Endothelial cell of umbilical vein (primary cell): ENCODE results near the gene ATP11B. TPM values are rescaled to one million over a fixed set of nuclear protein-coding genes. Genes with fewer than 3 reads are reported as not detected.

Experiments
- BruUV-seq: library from RNA; stranded (reverse); fragments of 400-500 nt; replicated peaks from 2 replicates; lab custom pipeline; 2021; lab: Mats Ljungman, UMichigan
- CTCF ChIA-PET: fragments of 300-600, 350-600 bp; sonication (Branson Sonifier 250); formaldehyde crosslinking; loops from one replicate; lab custom pipeline; 2021; ENCODE audit warnings: antibody characterized with exemption, inconsistent platforms; lab: Charles Lee
- POLR2A ChIA-PET: fragments of 300-600, 350-600 bp; sonication (Branson Sonifier 250); formaldehyde crosslinking; loops from one replicate; lab custom pipeline; 2021; ENCODE audit warnings: antibody characterized with exemption, inconsistent platforms; lab: Charles Lee
- DNase-seq: peaks from one replicate; pipeline ENCODE4 v3.0.0-alpha.2; 2011; ENCODE audit warnings: low read depth, low spot score
- FAIRE-seq: peaks from 2 replicates; lab custom pipeline; 2011; peaks lifted over from hg19 to GRCh38; lab: Jason Lieb, UNC
- H2AFZ ChIP-seq: 2 replicates; pipeline ENCODE4 v1.6.0; 2012; ENCODE audit warnings: low read depth, low read length, control low read depth, inconsistent platforms
- H3K27ac ChIP-seq: 2 replicates; pipeline ENCODE4 v1.5.1; 2011; ENCODE audit warnings: low read depth, mild to moderate bottlenecking, control low read depth, low read length, moderate library complexity; ENCODE audit not compliant: insufficient read depth
- H3K27me3 ChIP-seq, 2 experiments: 2 replicates each; pipeline versions ENCODE4 v1.6.0 to v1.6.1; 2011; ENCODE audit warnings: low read length in 2 of 2, mixed read lengths in 1 of 2; ENCODE audit not compliant: control insufficient read depth in 2 of 2, insufficient read depth in 2 of 2
- H3K36me3 ChIP-seq, 2 experiments: 2 replicates in 1 of 2; 3 replicates in 1 of 2; pipeline ENCODE4 v1.5.1; 2011; ENCODE audit warnings: low read length in 2 of 2, mild to moderate bottlenecking in 1 of 2, moderate library complexity in 1 of 2; ENCODE audit not compliant: control insufficient read depth in 2 of 2, insufficient read depth in 2 of 2; ENCODE audit errors: extremely low read depth in 1 of 2
- H3K4me1 ChIP-seq: 3 replicates; pipeline ENCODE4 v1.5.1; 2011; ENCODE audit warnings: mild to moderate bottlenecking, low read length; ENCODE audit not compliant: control insufficient read depth, insufficient read depth; ENCODE audit errors: extremely low read depth
- H3K4me2 ChIP-seq: 2 replicates; pipeline ENCODE4 v1.6.1; 2011; ENCODE audit warnings: low read length, control low read depth, mixed read lengths; ENCODE audit not compliant: insufficient read depth
- H3K4me3 ChIP-seq, 3 experiments: fragments of 200-600 bp in 1 of 3; sonication (generic), shearing (Covaris generic) in 1 of 3; replicated peaks in 1 of 3; 2 replicates each; pipeline ENCODE4 v1.5.1; 2011 to 2016; ENCODE audit warnings: control low read depth in 3 of 3, low read length in 3 of 3, mild to moderate bottlenecking in 2 of 3, inconsistent platforms in 1 of 3, low read depth in 1 of 3, moderate library complexity in 1 of 3; ENCODE audit not compliant: insufficient read depth in 1 of 3
- H3K79me2 ChIP-seq: 2 replicates; pipeline ENCODE4 v1.6.0; 2012; ENCODE audit warnings: low read length, inconsistent platforms; ENCODE audit not compliant: control insufficient read depth, insufficient read depth
- H3K9ac ChIP-seq: replicated peaks from 2 replicates; pipeline ENCODE3; 2011; ENCODE audit warnings: low read length, control low read depth; ENCODE audit not compliant: insufficient read depth; ENCODE audit errors: extremely low read depth
- H3K9me1 ChIP-seq: replicated peaks from 3 replicates; pipeline ENCODE4 v1.6.0; 2011; ENCODE audit warnings: mild to moderate bottlenecking, low read length; ENCODE audit not compliant: control insufficient read depth, insufficient read depth; ENCODE audit errors: extremely low read depth
- H3K9me3 ChIP-seq: replicated peaks from 2 replicates; pipeline ENCODE4 v1.5.1; 2012; ENCODE audit warnings: low read length, inconsistent platforms; ENCODE audit not compliant: control insufficient read depth, insufficient read depth
- H4K20me1 ChIP-seq: replicated peaks from 2 replicates; pipeline ENCODE3; 2011; ENCODE audit warnings: mild to moderate bottlenecking, low read length; ENCODE audit not compliant: control insufficient read depth, insufficient read depth; ENCODE audit errors: extremely low read depth
- CTCF ChIP-seq, 2 donors: IDR thresholded peaks; 1 replicate in 1 of 2; 2 replicates in 1 of 2; pipeline ENCODE4 v1.5.1; 2011; ENCODE audit warnings: low read length in 2 of 2, mild to moderate bottlenecking in 2 of 2, moderate library complexity in 2 of 2, control low read depth in 1 of 2, inconsistent platforms in 1 of 2, low read depth in 1 of 2; ENCODE audit not compliant: insufficient read depth in 1 of 2; ENCODE audit errors: extremely low read depth in 1 of 2
- EZH2 ChIP-seq: IDR thresholded peaks from 2 replicates; pipeline ENCODE4 v1.6.1; 2012; ENCODE audit warnings: borderline replicate concordance, low read depth, mild to moderate bottlenecking, moderate library complexity, low read length, inconsistent platforms; ENCODE audit not compliant: severe bottlenecking
- FOS ChIP-seq: IDR thresholded peaks from 2 replicates; pipeline ENCODE4 v1.6.1; 2011; ENCODE audit warnings: mild to moderate bottlenecking, low read length, moderate library complexity, borderline replicate concordance; ENCODE audit not compliant: insufficient read depth
- GATA2 ChIP-seq: IDR thresholded peaks from 2 replicates; pipeline ENCODE4 v1.7.0; 2011; ENCODE audit warnings: low read depth, mild to moderate bottlenecking, moderate library complexity, mixed read lengths, low read length; ENCODE audit not compliant: insufficient read length, insufficient read depth
- JUN ChIP-seq: IDR thresholded peaks from 2 replicates; pipeline ENCODE4 v1.6.1; 2011; ENCODE audit warnings: borderline replicate concordance, low read depth; ENCODE audit not compliant: insufficient read length, insufficient read depth
- MYC ChIP-seq: IDR thresholded peaks from one replicate; pipeline ENCODE4 v1.6.1; 2011; ENCODE audit warnings: mild to moderate bottlenecking, low read depth, low read length
- POLR2A ChIP-seq: IDR thresholded peaks from 2 replicates; pipeline ENCODE4 v1.6.1; 2012; ENCODE audit warnings: low read depth, mild to moderate bottlenecking, control low read depth, low read length
- POLR2AphosphoS5 ChIP-seq: IDR thresholded peaks from 2 replicates; pipeline ENCODE4 v1.6.1; 2012; ENCODE audit warnings: low read depth, mild to moderate bottlenecking, control low read depth, low read length, moderate library complexity; ENCODE audit not compliant: insufficient read depth
- dilution Hi-C: fragments of 300-500 bp; cut with MboI; formaldehyde crosslinking; loops from one replicate; pipeline ENCODE4 v1.15.0; 2019; ENCODE audit warnings: low sequenced_read_pairs; ENCODE audit not compliant: extremely low pct_ligation_motif_present
- intact Hi-C: fragments of 100-400 bp; cut with micrococcal nuclease; formaldehyde crosslinking; loops from one replicate; pipeline ENCODE4 v1.10.0; 2022
- polyA plus RNA-seq, 4 experiments: library from polyadenylated mRNA; depleted of rRNA in 3 of 4; stranded (reverse) in 3 of 4; unstranded in 1 of 4; fragments of >200 nt; gene quantifications; 2 replicates each; pipeline versions ENCODE4 v1.2.1 to v1.2.3, GENCODE V29; 2011 to 2012; ENCODE audit warnings: missing spikeins in 1 of 4
- total RNA-seq: library from RNA; stranded (reverse); gene quantifications from 2 replicates; pipeline ENCODE4 v1.2.3, GENCODE V29; 2021
- TF ChIP-seq, protein P1 (sequence below): IDR thresholded peaks from 2 replicates; pipeline ENCODE4 v1.6.1; 2011; ENCODE audit not compliant: insufficient read depth, insufficient read length

The ATP11B gene
- total and polyA plus RNA-seq, 2 donors (not counting 3 experiments of a cell fraction or from before 2014, with no cell fraction given) = 10.1 to 49.3 TPM

- Histone ChIP-seq H3K27ac (no peak overlapping the region), H3K79me2 (no peaks in the 10 kb centered on the region), H3K36me3 (peaks cover 0 to 8% of the 10 kb centered on the region in 2 experiments), H3K9me3 (no peaks in the 10 kb centered on the region), H3K4me2 (no peak overlapping the region), H2AFZ (no peak overlapping the region), H3K4me1 (no peaks in the 10 kb centered on the region), H3K9me1 (no peaks in the 10 kb centered on the region), H4K20me1 (peaks cover 2% of the 10 kb centered on the region), H3K27me3 (no peaks in the 10 kb centered on the region), H3K9ac (no peak overlapping the region), H3K4me3 (no peak overlapping the region)
- POLR2A ChIA-PET = no interaction called here
- TF ChIP-seq FOS (no peak), MYC (no peak), GATA2 (no peak), EZH2 (no peak)
- TF ChIP-seq, protein P1, sequence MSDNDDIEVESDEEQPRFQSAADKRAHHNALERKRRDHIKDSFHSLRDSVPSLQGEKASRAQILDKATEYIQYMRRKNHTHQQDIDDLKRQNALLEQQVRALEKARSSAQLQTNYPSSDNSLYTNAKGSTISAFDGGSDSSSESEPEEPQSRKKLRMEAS = no peak
- CTCF ChIA-PET = interaction anchor here (1.0 to 3.0 kb wide), 3 partner anchors 18 to 176 kb away, joined by 3 to 9 read pairs (median 3); no protein-coding TSS in a partner anchor
- intact Hi-C loops (no loop called here), dilution Hi-C loops (no loop called here)
- no peak for FAIRE-seq
- DNase-seq = no peak
- BruUV-seq = no TSS peak
Observed at GRCh38 chr3:182889948-182890629, 96.8 kb downstream of the ATP11B start.

DNA sequence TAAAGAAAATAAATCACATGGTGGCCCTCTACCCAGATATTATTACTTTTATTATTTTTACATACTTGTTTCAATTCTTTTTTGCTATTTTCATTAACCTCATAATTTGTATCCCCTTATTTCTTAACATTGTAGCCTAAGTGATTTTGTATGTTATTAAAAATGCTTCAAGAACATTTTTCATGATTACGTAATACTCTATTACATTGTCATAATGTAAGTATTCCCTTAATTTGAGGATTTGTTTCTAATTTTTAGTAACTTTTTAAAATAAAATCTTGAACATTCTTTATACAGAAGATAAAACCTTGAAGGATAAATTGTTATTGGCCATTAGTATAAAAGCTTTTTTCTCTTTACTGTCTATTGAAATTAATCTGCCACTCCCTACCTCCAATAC lies 98.1 kb downstream of the ATP11B start:
- Histone ChIP-seq H2AFZ (no peak overlapping the region), H3K4me2 (no peak overlapping the region), H4K20me1 (no peaks in the 10 kb centered on the region), H3K9ac (no peak overlapping the region), H3K27ac (no peak overlapping the region), H3K27me3 (no peaks in the 10 kb centered on the region), H3K36me3 (peaks cover 0 to 8% of the 10 kb centered on the region in 2 experiments), H3K9me3 (no peaks in the 10 kb centered on the region), H3K4me1 (no peaks in the 10 kb centered on the region), H3K79me2 (no peaks in the 10 kb centered on the region), H3K4me3 (no peak overlapping the region), H3K9me1 (no peaks in the 10 kb centered on the region)
- ChIA-PET CTCF (interaction anchor here (1.0 kb wide), 1 partner anchor 17 kb away, joined by 3 read pairs; no protein-coding TSS in a partner anchor), POLR2A (no interaction called here)
- no TSS peak for BruUV-seq
- intact Hi-C loops (no loop called here), dilution Hi-C loops (no loop called here)
- no peak for DNase-seq
- FAIRE-seq = no peak
- TF ChIP-seq, protein P1 = no peak
- TF ChIP-seq JUN = no peak
- TF ChIP-seq POLR2AphosphoS5 = no peak
- TF ChIP-seq FOS = no peak
- no peak for TF ChIP-seq GATA2
- TF ChIP-seq CTCF (IDR thresholded peaks at IDR 0.05; ENCODE audit: extremely low read depth in 1 of 2, insufficient read depth in 1 of 2, low read depth in 1 of 2, low read length in 2 of 2) = no peak
- TF ChIP-seq MYC = no peak
- TF ChIP-seq POLR2A = no peak
- TF ChIP-seq EZH2 = no peak
